Iris pigment epithelial cell (primary cell): ENCODE data around the gene TNF.
"Not testable (repeated sequence)": the region's sequence is repeated elsewhere in the genome, so short reads cannot be mapped to it uniquely, and the experiment has no call there.

Experiments
- DNase-seq: peaks from one replicate; pipeline ENCODE4 v3.0.0-alpha.2; 2011; ENCODE audit warnings: low read depth

The TNF gene

DNA sequence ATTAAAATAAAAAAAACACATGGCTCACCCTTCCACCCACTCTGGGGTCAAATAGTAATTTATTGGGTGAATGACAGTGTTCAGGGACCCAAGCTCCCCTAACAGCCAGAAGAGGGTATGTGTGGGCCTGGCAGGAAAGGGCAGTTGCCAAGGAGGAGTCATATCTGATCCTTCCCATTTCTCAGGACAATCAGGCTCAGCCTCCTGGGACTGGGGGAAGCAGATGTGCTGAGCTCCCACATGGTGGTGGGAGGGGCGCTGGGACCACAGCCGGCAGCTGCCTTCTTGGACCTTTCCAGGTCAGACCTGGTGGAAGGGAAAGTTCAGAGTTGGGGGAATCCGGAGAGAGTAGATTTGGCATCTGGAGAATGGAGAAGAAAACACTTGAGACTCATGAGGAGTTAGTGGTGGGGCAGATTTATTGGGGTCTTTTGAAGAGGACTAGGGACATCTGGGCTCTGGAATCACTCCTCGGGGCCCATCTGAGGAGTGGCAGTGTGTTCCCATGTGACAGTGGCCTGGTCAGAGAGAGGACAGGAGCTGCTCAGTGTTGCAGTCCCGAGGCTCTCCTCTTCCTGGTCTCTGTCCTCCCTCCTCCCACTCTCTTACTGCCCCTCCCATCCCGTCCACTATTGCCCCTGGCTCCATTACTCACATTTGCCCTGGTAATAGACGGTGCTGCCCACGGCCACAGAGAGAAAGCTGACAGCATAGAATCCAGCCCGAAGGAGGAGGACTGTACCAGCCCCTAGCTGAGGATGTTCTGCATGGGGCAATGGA lies 13.7 kb downstream of the TNF start:
- DNase-seq, result no peak

DNA sequence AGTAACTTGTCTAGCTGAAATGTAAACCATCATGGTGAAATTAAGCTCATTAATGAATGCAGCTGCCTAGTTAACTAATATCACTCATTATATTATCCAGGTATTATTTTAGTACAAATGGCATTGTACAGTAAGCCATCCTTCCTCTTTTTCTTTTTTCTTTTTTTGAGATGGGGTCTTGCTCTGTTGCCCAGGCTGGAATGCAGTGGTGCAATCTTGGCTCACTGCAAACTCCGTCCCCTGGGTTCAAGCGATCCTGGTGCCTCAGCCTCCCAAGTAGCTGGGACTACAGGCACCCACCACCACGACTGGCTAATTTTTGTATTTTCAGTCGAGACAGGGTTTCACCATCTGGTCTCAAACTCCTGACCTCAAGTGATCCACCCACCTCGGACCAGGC lies 15.3 kb downstream of the TNF start:
- DNase-seq, result not testable (repeated sequence)

DNA sequence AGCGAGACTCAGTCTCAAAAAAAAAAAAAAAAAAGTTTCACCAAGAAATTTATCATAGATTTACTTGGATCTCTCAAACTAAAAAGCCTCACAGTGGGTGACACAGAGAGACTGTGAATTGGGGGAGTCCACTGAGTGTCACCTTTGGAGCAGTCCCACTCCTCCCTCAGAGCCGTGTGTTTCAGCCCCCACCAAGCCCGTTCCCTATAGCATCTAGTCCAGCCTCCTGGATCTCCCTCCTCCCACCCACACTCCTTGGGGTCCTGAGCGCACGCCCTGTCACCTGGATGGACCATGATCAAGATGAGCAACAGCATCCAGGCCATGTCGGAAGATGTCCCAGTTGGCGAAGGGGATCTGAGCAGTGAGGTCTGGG lies 17.0 kb downstream of the TNF start:
- no peak for DNase-seq

DNA sequence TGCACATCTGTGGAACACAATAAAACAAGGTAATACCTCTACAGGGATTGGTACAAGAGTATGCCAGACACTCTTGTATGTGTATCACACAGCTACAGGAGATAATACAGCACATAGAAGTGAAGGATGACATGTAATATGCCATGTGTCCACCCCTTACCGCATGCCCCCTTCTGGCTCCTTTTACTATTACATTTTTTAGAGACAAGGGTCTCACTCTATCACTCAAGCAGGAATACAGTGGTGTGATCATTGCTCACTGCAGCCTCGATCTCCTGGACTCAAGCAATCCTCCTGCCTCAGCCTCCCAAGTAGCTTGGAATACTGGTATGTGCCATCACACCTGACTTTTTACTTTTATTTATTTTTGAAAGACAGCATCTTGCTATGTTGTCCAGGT lies 21.6 kb downstream of the TNF start:
- no peak for DNase-seq

DNA sequence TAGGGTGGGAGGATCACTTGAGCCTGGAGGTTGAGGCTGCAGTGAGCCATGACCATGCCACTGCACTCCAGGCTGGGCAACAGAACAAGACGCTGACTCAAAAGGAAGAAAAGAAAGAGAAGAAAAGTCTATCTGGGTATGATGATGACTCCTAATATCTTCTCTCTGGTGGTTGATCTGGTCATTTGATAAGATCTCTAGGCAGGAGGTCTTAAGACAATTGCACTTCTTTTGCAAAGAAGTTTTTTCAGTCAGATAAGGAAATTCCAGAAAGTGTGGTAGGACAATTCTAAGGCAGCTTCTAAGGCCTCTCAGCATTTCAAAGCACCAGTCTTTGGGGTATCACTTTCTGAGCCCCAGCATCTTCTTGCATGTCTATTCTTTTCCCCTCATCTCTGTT lies 32.0 kb downstream of the TNF start:
- no peak for DNase-seq

DNA sequence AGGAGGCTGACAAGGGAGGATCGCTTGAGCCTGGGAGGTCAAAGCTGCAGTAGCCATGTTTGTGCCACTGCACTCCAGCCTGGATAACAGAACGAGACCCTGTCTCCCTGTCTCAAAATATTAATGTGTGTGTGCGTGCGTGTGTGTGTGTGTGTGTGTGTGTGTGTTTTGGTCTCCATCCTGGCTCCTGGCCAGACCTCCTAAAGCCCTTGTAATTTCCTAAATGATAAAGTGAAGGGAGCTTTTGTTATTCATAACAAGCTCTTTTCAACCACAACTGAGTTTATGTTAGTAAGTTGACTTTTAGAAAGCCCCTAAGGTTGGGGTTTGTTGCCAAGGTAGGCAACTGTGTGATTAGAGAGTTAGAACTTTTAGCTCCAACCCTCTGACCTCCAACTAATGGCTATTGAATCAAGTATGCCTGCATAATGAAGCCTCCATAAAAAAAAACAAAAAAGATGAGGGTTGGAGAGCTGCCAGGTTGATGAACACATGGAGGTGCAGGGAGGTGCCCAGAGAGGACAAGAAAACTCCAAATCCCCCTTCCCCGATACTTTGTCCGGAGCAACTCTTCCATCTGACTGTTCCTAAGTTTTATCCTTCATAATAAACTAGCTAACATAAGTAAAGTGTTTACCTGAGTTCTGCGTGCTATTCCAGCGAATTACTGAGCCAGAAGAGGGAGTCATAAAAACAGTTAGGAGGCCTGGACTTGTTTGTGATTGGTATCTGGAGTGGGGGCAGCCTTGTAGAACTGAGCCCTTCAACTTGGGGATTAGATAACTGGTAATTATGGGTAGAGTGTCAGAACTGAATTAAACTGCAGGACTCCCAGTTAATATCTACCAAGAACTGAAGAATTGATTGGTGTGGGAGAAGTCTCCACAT lies 34.4 kb downstream of the TNF start:
- DNase-seq, result no peak

DNA sequence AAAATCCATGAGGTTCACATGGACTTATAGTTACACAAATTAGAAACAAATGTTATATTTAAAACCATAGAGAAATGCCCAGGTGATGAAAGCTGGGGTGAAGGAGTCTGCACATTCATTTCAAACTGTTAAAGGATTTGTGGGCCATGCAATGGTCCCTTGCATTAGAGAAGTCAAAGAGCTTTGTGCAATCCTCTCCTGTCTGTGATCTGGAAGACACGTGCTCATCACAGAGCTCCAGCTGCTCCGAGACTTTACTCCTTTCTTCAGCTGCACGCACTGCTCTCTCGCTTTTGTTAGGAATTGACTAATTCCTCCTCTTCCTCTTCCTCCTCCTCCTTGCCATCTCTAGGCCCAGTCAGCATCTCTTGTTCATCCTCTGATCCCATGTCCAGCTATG lies 35.6 kb downstream of the TNF start:
- DNase-seq, result no peak

DNA sequence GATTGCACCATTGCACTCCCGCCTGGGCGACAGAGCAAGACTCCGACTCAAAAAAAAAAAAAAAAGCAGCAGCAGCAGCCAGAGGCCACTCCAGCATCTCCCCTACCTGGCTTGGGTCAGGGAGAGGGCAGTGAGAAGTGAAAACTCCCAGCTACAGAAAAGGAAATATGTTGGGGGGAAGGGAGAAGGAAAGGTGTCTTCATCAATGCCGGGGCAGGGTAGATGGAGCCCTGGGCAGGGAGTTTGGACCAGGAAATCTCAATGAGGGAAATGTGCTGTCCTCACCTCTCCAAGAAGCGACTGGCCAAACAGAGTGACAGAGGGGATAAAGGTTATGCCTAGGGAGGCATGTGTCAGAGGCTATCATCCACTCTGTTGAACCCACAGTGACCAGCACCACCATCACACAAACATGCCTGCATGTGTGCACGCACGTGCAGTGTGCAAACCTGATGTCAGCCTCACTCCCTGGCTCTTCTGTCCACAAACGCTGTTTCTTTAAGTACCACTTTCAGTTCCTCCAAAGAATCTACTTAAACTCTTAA lies 38.8 kb downstream of the TNF start:
- DNase-seq, result no peak

DNA sequence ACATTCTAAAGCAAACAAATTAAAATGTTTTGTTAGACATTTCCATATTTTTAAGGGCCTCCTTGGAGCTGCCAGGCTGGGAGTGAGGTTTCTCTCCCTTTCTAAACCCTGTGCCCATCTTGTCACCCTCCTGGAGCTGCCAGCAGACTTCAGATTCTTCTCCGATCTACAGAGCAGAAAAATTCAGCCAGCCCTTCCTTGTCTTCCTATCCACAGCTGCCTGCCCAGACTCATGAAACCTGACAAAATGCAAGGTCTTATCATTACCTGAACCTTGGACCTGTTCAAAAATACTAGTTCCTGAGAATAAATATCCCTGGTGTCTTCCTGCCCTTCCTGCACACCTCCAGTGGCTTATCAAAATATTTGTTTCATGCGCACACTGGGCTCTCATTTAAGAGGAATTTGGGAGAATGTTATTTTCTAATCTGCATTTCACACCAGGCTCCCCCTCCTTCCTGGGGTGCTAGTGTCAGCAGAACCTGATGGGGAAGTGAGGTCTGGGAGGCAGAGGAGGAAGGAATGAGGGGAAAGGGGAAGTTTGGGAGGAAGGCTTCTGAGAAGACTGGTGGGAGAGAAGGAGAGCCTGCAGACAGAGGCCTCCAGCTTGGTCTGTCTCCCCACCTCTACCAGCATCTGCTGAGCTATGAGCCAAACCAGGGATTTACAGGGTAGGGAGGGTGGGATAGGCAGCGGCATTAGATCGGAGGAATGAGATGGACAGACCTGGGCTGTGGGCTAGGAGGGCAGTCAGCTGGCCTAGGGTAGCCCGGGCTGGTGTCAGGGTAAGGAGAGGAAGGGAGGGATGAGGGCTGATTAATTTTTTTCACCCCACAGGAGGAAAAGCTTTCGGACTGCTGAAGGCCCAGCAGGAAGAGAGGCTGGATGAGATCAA lies 39.6 kb downstream of the TNF start, which contains the start of gene AIF1:
AIF1 (plus strand) TSS at position 551 of the 895 bp plus-strand sequence; CDS start at position 647, 96 bp downstream.
- no peak for DNase-seq

DNA sequence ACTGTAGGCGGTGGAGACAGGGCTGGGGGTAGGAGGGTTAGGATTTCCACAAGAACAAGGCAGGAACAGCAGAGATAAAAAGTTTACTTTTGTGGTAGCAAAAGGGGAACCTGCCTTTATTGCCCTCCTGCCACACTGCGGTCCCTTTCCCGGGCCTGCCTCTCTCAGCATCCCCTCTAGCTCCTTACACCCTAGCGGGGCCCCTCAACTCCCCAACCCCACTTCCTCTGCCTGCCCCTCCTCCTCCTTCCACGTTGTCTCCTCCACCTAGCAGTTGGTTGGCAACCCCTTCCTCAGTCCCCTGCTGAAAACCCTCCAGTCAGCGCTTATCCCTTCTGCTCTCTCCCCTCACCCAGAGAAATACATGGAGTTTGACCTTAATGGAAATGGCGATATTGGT lies 40.4 kb downstream of the TNF start:
- no peak for DNase-seq

DNA sequence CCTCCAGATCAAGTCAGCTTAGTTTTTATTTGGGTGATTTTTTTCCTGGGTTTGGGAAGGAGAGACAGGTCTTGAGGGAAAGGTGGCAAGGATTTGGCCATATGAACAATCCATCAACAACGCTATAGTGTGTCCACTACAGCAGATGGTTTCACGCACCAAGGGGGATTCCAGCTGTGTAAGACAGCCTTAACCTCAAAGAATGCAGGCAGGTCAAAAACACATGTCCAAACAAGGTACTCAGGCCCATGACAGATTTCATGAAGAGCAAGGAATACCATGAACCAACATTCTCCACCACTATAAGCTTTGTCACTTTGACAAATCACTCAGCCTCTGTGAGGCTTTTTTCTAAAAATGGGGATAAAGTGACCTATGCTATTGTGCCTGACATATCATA lies 41.6 kb downstream of the TNF start:
- DNase-seq, result no peak

DNA sequence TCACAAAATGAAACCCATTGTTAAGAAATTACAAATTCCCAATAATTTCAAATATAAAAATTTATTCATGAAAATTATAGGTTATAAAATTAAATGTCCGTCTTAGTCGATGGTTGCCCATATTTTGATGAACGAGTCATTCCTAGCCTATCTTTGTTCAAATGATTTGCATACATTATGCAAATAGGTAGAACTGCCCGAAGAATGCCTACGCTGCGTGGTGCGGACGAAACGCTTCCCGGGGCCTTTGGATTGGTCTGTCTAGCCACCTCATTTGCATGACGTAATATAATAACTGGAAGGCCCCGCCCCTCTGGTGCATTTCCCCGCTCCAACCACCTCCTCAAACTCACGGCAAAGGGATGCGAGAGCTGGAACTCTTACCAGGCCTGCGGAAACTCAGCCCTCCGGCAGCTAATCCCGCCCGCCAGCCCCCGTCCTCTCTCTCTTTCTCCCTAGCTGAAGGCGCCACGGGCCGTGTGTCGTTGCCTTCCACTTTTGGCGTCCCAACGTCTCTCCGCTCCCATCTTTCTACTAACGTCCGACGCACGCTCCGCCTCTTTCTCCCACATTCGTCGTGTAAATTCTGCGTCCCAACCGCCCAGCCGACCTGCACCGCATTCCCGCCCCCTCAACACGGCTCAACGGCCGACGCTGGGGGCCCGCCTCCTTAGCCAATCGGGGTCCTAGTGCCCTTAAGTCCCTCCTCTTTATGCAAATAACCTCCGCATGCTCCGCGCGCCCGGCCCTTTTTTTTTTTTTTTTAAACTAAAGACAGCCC lies 44.6 kb downstream of the TNF start:
- peak; percentile 100 for DNase-seq

DNA sequence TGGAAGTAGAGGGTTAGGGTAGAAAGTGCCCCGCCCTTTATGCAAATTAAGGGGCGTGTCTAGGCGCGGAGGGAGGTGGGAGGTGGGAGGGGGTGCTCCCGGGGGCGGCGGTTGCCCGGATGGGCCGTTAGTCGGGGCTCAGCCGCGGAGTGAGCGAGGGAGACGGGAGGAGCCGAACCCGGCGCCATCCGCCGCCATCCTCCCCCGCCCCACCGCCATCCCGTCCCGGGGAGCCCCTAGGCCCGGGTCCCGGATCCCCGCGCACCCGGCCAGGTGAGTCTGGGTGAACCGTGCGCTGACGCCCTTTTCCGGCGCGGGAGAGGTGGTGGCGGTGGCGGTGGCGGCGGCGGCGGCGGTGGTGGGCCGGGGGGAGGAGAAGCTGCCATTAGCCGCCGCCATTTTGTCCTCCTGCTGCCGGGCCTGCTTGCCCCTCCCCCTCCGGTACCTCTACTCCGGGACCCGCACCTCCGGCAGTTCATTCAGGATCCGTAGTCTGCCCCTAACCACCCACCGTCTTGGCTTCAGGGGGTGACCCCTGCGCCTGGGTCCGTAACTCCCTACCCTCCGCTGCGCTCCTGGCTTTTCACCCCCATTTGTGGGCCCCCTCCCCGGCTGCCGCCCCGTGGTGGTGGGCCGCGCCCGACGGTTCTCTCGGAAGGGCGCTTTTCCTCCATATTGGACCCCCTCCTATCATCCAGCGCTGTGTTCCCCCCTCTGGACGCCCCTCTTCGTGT lies 45.4 kb downstream of the TNF start, which contains the start of gene PRRC2A:
PRRC2A (plus strand) TSS at position 130 of the 734 bp plus-strand sequence. CDS start 2,075 bp downstream, outside the sequence.
- DNase-seq, result no peak

DNA sequence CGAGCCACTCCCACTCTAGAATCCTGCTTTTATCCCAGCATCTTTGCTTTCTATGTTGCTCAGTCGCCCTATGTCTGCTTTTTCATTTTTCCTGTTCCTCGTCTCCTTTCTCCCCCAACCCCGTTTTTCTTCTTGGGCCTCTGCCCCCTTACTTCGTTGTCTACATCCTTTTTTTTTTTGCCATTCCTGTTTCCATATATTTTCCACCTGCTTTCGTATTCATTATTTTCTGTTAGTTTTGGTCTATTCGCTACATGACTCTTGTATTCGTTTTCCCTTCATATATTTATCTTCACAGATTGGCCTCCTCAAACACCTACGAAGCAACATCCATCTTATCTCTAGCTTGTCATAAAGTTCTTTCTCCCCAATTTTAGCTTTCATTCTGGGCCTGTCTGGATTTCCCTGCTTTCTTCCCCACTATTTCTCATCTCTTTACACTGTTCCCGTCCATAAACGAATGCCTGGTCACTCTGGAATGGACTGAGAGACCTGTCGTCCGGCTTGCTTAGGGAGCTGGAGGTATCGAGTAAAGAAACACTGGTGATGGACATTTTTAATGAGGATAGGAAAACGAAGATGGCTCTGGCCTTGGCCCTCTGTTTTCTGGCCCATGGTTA lies 46.1 kb downstream of the TNF start:
- DNase-seq, result no peak

DNA sequence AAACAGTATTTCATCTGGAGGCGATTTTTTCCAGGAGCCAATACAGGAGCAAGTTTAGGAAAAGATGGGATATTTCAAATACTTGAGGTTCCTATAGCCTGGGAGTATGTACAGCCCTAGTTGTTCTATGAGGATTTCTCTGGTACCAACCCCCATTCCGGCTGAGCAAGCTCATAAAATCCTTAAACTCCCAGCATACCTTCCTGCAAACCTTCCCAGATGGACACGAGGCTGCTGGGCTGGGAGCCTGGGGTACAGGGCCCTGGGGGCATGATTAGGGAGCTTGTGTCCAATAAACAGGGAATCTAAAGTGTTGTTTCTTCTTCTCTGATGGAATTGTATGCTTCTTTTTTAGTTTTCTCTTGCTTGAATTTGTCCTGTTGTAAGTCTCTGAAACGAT lies 46.6 kb downstream of the TNF start:
- no peak for DNase-seq

DNA sequence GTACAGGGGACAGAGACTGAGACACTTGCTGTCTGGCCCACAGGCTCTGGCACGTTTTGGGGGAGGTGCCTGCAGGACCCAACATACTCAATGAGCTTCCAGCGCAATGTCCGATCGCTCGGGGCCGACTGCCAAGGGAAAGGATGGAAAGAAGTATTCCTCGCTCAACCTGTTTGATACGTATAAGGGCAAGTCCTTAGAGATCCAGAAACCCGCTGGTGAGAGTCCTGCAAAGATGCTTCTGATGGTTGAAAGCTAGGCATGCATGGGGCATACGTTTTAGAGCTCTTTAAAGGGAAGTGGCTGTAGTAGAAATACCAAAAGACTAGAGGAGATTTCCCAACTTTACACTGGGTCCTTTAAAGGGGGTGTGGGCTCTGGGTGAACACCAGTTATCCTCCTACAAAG lies 47.3 kb downstream of the TNF start:
- no peak for DNase-seq

DNA sequence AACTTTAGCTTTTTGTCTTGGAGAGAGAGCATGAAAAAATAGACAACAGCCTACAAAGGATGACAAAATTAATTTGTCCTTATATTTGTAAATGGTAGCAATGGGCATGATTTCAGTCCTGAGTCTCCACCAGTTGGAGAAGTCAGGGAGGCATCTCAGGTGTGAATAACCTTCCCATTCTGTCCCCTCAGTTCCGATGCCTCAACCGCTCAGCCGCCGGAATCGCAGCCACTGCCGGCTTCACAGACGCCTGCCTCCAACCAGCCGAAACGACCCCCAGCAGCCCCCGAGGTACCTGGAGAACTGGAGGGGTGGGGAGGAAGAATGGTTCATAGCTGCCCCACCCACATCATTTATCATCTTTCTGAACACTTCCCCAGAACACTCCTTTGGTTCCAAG lies 48.7 kb downstream of the TNF start:
- DNase-seq, result no peak

DNA sequence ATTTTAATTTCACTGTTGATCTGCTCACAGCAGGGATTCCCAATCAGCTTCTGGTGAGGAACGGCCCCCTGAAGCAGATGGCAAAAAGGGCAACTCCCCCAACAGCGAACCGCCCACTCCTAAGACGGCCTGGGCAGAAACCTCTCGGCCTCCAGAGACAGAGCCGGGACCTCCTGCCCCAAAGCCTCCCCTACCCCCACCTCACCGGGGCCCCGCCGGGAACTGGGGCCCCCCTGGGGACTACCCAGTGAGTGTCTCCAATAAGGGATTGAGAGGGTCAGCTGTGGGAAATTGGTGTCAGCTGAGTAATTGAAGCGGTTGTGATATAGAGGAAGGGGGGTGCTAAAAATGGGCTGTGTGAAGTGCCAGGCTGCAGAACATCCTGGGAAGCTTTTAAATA lies 51.6 kb downstream of the TNF start:
- no peak for DNase-seq

DNA sequence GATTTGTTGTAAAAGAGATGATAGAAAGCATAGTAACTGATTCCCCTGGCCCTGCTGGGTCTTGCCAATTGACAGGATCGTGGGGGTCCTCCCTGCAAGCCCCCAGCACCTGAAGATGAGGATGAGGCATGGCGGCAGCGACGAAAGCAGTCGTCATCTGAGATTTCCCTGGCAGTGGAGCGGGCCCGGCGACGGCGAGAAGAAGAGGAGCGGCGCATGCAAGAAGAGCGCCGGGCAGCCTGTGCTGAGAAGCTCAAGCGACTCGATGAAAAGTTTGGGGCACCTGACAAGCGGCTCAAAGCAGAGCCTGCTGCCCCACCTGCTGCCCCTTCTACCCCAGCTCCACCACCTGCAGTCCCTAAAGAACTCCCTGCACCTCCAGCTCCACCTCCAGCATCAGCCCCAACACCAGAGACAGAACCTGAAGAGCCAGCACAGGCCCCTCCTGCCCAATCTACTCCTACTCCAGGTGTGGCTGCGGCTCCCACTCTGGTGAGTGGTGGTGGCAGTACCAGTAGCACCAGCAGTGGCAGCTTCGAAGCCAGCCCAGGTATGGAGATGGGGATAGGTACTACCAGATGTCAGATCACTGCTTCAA lies 52.4 kb downstream of the TNF start:
- DNase-seq, result no peak
